H9 (cell line): ENCODE results near the gene VIPR1. TPM values are rescaled to one million over a fixed set of nuclear protein-coding genes. Genes with fewer than 3 reads are reported as not detected.

Experiments used
- DNase-seq: peaks from one replicate; pipeline ENCODE4 v3.0.0-alpha.2; 2017
- H2AFZ ChIP-seq: one replicate; pipeline ENCODE4 v1.6.1; 2013; ENCODE audit warnings: mild to moderate bottlenecking, low read length, control low read depth, moderate library complexity
- H2AK5ac ChIP-seq: 2 replicates; pipeline ENCODE4 v1.6.1; 2013; ENCODE audit warnings: low read length, control low read depth, mixed read lengths; ENCODE audit not compliant: insufficient read length
- H2BK120ac ChIP-seq: one replicate; pipeline ENCODE4 v1.6.1; 2013; ENCODE audit warnings: low read depth, mild to moderate bottlenecking, low read length, control low read depth, inconsistent platforms; ENCODE audit not compliant: poor library complexity, severe bottlenecking
- H2BK12ac ChIP-seq: 2 replicates; pipeline ENCODE4 v1.6.1; 2013; ENCODE audit warnings: low read length, control low read depth, mixed read lengths, low read depth; ENCODE audit not compliant: insufficient read length
- H2BK15ac ChIP-seq: 2 replicates; pipeline ENCODE4 v1.6.1; 2013; ENCODE audit warnings: low read depth, low read length, control low read depth
- H2BK20ac ChIP-seq: one replicate; pipeline ENCODE4 v1.6.1; 2013; ENCODE audit warnings: low read depth, mild to moderate bottlenecking, low read length, control low read depth, inconsistent platforms; ENCODE audit not compliant: poor library complexity, severe bottlenecking
- H2BK5ac ChIP-seq: 2 replicates; pipeline ENCODE4 v1.6.1; 2013; ENCODE audit warnings: low read length, control low read depth, mixed read lengths; ENCODE audit not compliant: insufficient read length
- H3K14ac ChIP-seq: 2 replicates; pipeline ENCODE4 v1.6.1; 2013; ENCODE audit warnings: low read length, control low read depth; ENCODE audit not compliant: insufficient read depth
- H3K18ac ChIP-seq: 2 replicates; pipeline ENCODE4 v1.6.1; 2013; ENCODE audit warnings: low read depth, mild to moderate bottlenecking, mixed read lengths, low read length, control low read depth; ENCODE audit not compliant: insufficient read length
- H3K23ac ChIP-seq: 2 replicates; pipeline ENCODE4 v1.6.1; 2013; ENCODE audit warnings: low read length, control low read depth, mixed read lengths, low read depth; ENCODE audit not compliant: insufficient read length
- H3K23me2 ChIP-seq: 2 replicates; pipeline ENCODE4 v1.6.1; 2013; ENCODE audit warnings: low read depth, mild to moderate bottlenecking, mixed read lengths, low read length, control low read depth; ENCODE audit not compliant: insufficient read length, poor library complexity, severe bottlenecking
- H3K27ac ChIP-seq: 2 replicates; pipeline ENCODE4 v1.5.1; 2013; ENCODE audit warnings: low read length, control low read depth, mixed read lengths, low read depth; ENCODE audit not compliant: insufficient read length
- H3K27me3 ChIP-seq: 2 replicates; pipeline ENCODE4 v1.6.1; 2013; ENCODE audit warnings: low read length, control low read depth, inconsistent platforms; ENCODE audit not compliant: insufficient read depth
- H3K4ac ChIP-seq: 2 replicates; pipeline ENCODE4 v1.6.1; 2013; ENCODE audit warnings: low read depth, mild to moderate bottlenecking, control low read depth, inconsistent platforms, low read length, moderate library complexity
- H3K4me1 ChIP-seq: 2 replicates; pipeline ENCODE4 v1.6.1; 2013; ENCODE audit warnings: low read length, control low read depth, inconsistent platforms; ENCODE audit not compliant: insufficient read depth
- H3K4me2 ChIP-seq: 2 replicates; pipeline ENCODE4 v1.6.1; 2013; ENCODE audit warnings: low read length, control low read depth, mixed read lengths; ENCODE audit not compliant: insufficient read length, insufficient read depth
- H3K56ac ChIP-seq: 2 replicates; pipeline ENCODE4 v1.6.1; 2013; ENCODE audit warnings: low read depth, mild to moderate bottlenecking, mixed read lengths, low read length, control low read depth; ENCODE audit not compliant: insufficient read length
- H3K79me1 ChIP-seq: 2 replicates; pipeline ENCODE4 v1.6.1; 2013; ENCODE audit warnings: low read depth, mild to moderate bottlenecking, moderate library complexity, low read length, control low read depth, inconsistent platforms; ENCODE audit not compliant: insufficient read depth, poor library complexity, severe bottlenecking
- H3K79me2 ChIP-seq: 2 replicates; pipeline ENCODE4 v1.6.1; 2013; ENCODE audit warnings: low read length, control low read depth, inconsistent platforms; ENCODE audit not compliant: insufficient read depth
- H3K9ac ChIP-seq: 2 replicates; pipeline ENCODE4 v1.6.1; 2013; ENCODE audit warnings: low read length, control low read depth, mixed read lengths; ENCODE audit not compliant: insufficient read length; ENCODE audit errors: extremely low read depth
- H3K9me3 ChIP-seq: one replicate; pipeline ENCODE4 v1.6.1; 2013; ENCODE audit warnings: low read depth, low read length, inconsistent platforms; ENCODE audit not compliant: control insufficient read depth
- H3T11ph ChIP-seq: one replicate; pipeline ENCODE4 v1.6.1; 2013; ENCODE audit warnings: mild to moderate bottlenecking, low read length, control low read depth, inconsistent platforms
- H4K20me1 ChIP-seq: one replicate; pipeline ENCODE4 v1.6.1; 2013; ENCODE audit not compliant: control insufficient read depth, insufficient read length, insufficient read depth
- H4K5ac ChIP-seq: 2 replicates; pipeline ENCODE4 v1.6.1; 2013; ENCODE audit warnings: low read depth, mild to moderate bottlenecking, mixed read lengths, low read length, control low read depth; ENCODE audit not compliant: insufficient read length
- H4K8ac ChIP-seq: replicated peaks from 2 replicates; pipeline ENCODE4 v1.6.1; 2013; ENCODE audit warnings: low read length, control low read depth, mixed read lengths, low read depth; ENCODE audit not compliant: insufficient read length
- H4K91ac ChIP-seq: 2 replicates; pipeline ENCODE4 v1.6.1; 2013; ENCODE audit warnings: low read depth, mild to moderate bottlenecking, moderate library complexity, mixed read lengths, low read length, control low read depth; ENCODE audit not compliant: insufficient read length
- H3K27ac Mint-ChIP-seq, 3 experiments: 2 replicates in 2 of 3; 3 replicates in 1 of 3; pipeline ENCODE4 v1.8.0; 2020 to 2021; ENCODE audit warnings: mixed read lengths in 3 of 3, mild to moderate bottlenecking in 1 of 3, moderate library complexity in 1 of 3
- H3K27me3 Mint-ChIP-seq: 2 replicates; pipeline ENCODE4 v1.8.0; 2021; ENCODE audit warnings: low read depth, mild to moderate bottlenecking, moderate library complexity, mixed read lengths
- H3K36me3 Mint-ChIP-seq, 3 experiments: 2 replicates in 2 of 3; 3 replicates in 1 of 3; pipeline ENCODE4 v1.8.0; 2020 to 2021; ENCODE audit warnings: low read depth in 3 of 3, mixed read lengths in 3 of 3; ENCODE audit not compliant: insufficient read depth in 1 of 3
- H3K4me1 Mint-ChIP-seq, 2 experiments: 2 replicates each; pipeline ENCODE4 v1.8.0; 2020; ENCODE audit warnings: mixed read lengths in 2 of 2
- H3K4me3 Mint-ChIP-seq, 2 experiments: 2 replicates in 1 of 2; 3 replicates in 1 of 2; pipeline ENCODE4 v1.8.0; 2020 to 2021; ENCODE audit warnings: mild to moderate bottlenecking in 2 of 2, mixed read lengths in 2 of 2, moderate library complexity in 1 of 2
- H3K9me3 Mint-ChIP-seq, 2 experiments: 2 replicates in 1 of 2; 3 replicates in 1 of 2; pipeline ENCODE4 v1.8.0; 2020; ENCODE audit warnings: mild to moderate bottlenecking in 2 of 2, mixed read lengths in 2 of 2, moderate library complexity in 1 of 2
- CTCF ChIP-seq: fragments of 200-600 bp; sonication (generic); conservative IDR thresholded peaks from 3 replicates; pipeline ENCODE4 v1.8.0; 2021; ENCODE audit warnings: antibody characterized with exemption, mild to moderate bottlenecking
- WGBS: extraction: QIAGEN DNeasy Blood & Tissue Kit; methylation state at CpG from one replicate; pipeline ENCODE4 v1.1.7; 2013; ENCODE audit warnings: missing lambda C conversion rate, low lambda C conversion rate, mixed read lengths; ENCODE audit not compliant: insufficient read length; ENCODE audit errors: extremely low coverage; 5-methylcytosine and 5-hydroxymethylcytosine counted together
- total RNA-seq: library from RNA; stranded (reverse); gene quantifications from 2 replicates; pipeline ENCODE4 v1.2.1, GENCODE V29; 2021

VIPR1 gene
- total RNA-seq, 1 experiment from 2014 or later: 6.5 TPM

- Mint-ChIP-seq H3K27ac (peak overlapping the region in 1 of 3 experiments; percentile 59; a peak in 1 of 7 replicates), H3K9me3 (no peaks in the 10 kb centered on the region), H3K36me3 (no peaks in the 10 kb centered on the region), H3K4me3 (no peak overlapping the region), H3K27me3 (no peaks in the 10 kb centered on the region), H3K4me1 (no peaks in the 10 kb centered on the region; a peak in 1 of 4 replicates)
- no peak overlapping the region for H2BK12ac ChIP-seq
- H3K4ac ChIP-seq: no peak overlapping the region
- H2BK5ac ChIP-seq: no peak overlapping the region
- no peak for TF ChIP-seq CTCF
- H3K23ac ChIP-seq: no peak overlapping the region
- no peak overlapping the region for H2BK20ac ChIP-seq
- H3K9ac ChIP-seq: no peak overlapping the region
- H2BK15ac ChIP-seq: no peak overlapping the region
- no peak overlapping the region for H4K8ac ChIP-seq
- H3K4me2 ChIP-seq: no peak overlapping the region
- H3K27me3 ChIP-seq: no peaks in the 10 kb centered on the region
- no peak for DNase-seq
- no peaks in the 10 kb centered on the region for H3K23me2 ChIP-seq
- H2AFZ ChIP-seq: no peak overlapping the region
- no peaks in the 10 kb centered on the region for H3K4me1 ChIP-seq
- H3K79me2 ChIP-seq: no peaks in the 10 kb centered on the region
- H3K9me3 ChIP-seq: no peaks in the 10 kb centered on the region
- no peak overlapping the region; the same call in 1 of the 2 replicates for H3K14ac ChIP-seq
- WGBS: no CpG with 5 or more reads among the region's 13 CpGs
- H2BK120ac ChIP-seq: no peak overlapping the region
- no peak overlapping the region for H3T11ph ChIP-seq
- H4K91ac ChIP-seq: no peak overlapping the region
- H2AK5ac ChIP-seq: no peak overlapping the region
- no peak overlapping the region for H3K56ac ChIP-seq
- H3K18ac ChIP-seq: no peak overlapping the region
- H4K5ac ChIP-seq: no peak overlapping the region
- no peak overlapping the region for H3K27ac ChIP-seq
- H3K79me1 ChIP-seq: no peaks in the 10 kb centered on the region
- H4K20me1 ChIP-seq: no peaks in the 10 kb centered on the region
These were observed 23.4 kb downstream of the VIPR1 start for GRCh38 chr3:42525736-42526345.
